Endodermal cell (in vitro differentiated cells): Measurements from ENCODE around the gene GCLC. TPM values are rescaled to one million over a fixed set of nuclear protein-coding genes. Genes with fewer than 3 reads are reported as not detected.

ENCODE experiments used
- DNase-seq: peaks from one replicate; pipeline ENCODE4 v3.0.0-alpha.2; 2017
- H3K27ac ChIP-seq: 2 replicates; pipeline ENCODE4 v1.5.1; 2013; ENCODE audit warnings: mild to moderate bottlenecking, low read depth, low read length, moderate library complexity
- H3K27me3 ChIP-seq: 2 replicates; pipeline ENCODE4 v1.6.1; 2013; ENCODE audit warnings: mild to moderate bottlenecking, low read length, moderate library complexity; ENCODE audit not compliant: insufficient read depth, control insufficient read depth, poor library complexity, severe bottlenecking
- H3K36me3 ChIP-seq: 2 replicates; pipeline ENCODE4 v1.7.0; 2013; ENCODE audit warnings: mild to moderate bottlenecking, low read length, moderate library complexity; ENCODE audit not compliant: control insufficient read depth, insufficient read depth
- H3K4me1 ChIP-seq: one replicate; pipeline ENCODE4 v1.7.0; 2013; ENCODE audit warnings: low read length; ENCODE audit not compliant: control insufficient read depth, insufficient read depth
- H3K4me3 ChIP-seq: 2 replicates; pipeline ENCODE4 v1.5.1; 2013; ENCODE audit warnings: mild to moderate bottlenecking, low read length, moderate library complexity
- H3K9ac ChIP-seq: 2 replicates; pipeline ENCODE4 v1.6.1; 2013; ENCODE audit warnings: mild to moderate bottlenecking, low read length, moderate library complexity; ENCODE audit not compliant: poor library complexity, severe bottlenecking; ENCODE audit errors: extremely low read depth
- H3K9me3 ChIP-seq: 2 replicates; pipeline ENCODE4 v1.6.1; 2013; ENCODE audit warnings: mild to moderate bottlenecking, low read length, moderate library complexity; ENCODE audit not compliant: control insufficient read depth
- H3K27ac Mint-ChIP-seq: 2 replicates; pipeline ENCODE4 v1.8.0; 2020; ENCODE audit warnings: mixed read lengths
- H3K27me3 Mint-ChIP-seq: 2 replicates; pipeline ENCODE4 v1.8.0; 2021; ENCODE audit warnings: mild to moderate bottlenecking, mixed read lengths; ENCODE audit not compliant: insufficient read depth
- H3K36me3 Mint-ChIP-seq: 2 replicates; pipeline ENCODE4 v1.8.0; 2020; ENCODE audit warnings: low read depth, mixed read lengths
- H3K4me1 Mint-ChIP-seq: 2 replicates; pipeline ENCODE4 v1.8.0; 2020; ENCODE audit warnings: mixed read lengths
- H3K4me3 Mint-ChIP-seq: 2 replicates; pipeline ENCODE4 v1.8.0; 2020; ENCODE audit warnings: mild to moderate bottlenecking, moderate library complexity, mixed read lengths
- H3K9me3 Mint-ChIP-seq: 2 replicates; pipeline ENCODE4 v1.8.0; 2020; ENCODE audit warnings: mild to moderate bottlenecking, mixed read lengths
- WGBS, 2 experiments: methylation state at CpG; one replicate each; pipeline versions ENCODE4 v1.1.5 to v1.1.7; 2013; ENCODE audit warnings: missing lambda C conversion rate in 2 of 2, mixed read lengths in 1 of 2; ENCODE audit not compliant: insufficient coverage in 1 of 2, insufficient read length in 1 of 2; 5-methylcytosine and 5-hydroxymethylcytosine counted together
- total RNA-seq, 2 donors: library from RNA; stranded (reverse); fragmentation: NEBNext Ultra II Directional in 1 of 2; extraction: Animal tissue kit (Norgen Biotek cat#: 25700) in 1 of 2; gene quantifications; 2 replicates in 1 of 2; 3 replicates in 1 of 2; pipeline ENCODE4 v1.2.1, GENCODE V29; 2021
- TF ChIP-seq, protein P1 (sequence below): fragments of 200-600 bp; sonication (generic); conservative IDR thresholded peaks from 2 replicates; pipeline ENCODE4 v1.5.0; 2021; ENCODE audit warnings: antibody characterized with exemption, mild to moderate bottlenecking

The GCLC gene
- total RNA-seq, 2 donors from 2014 or later = 44.7 to 57.7 TPM

- Histone ChIP-seq H3K9ac (no peak overlapping the region), H3K4me3 (no peak overlapping the region)
Measured at GRCh38 chr6:53464927-53465460, 79.9 kb downstream of the GCLC start.

DNA sequence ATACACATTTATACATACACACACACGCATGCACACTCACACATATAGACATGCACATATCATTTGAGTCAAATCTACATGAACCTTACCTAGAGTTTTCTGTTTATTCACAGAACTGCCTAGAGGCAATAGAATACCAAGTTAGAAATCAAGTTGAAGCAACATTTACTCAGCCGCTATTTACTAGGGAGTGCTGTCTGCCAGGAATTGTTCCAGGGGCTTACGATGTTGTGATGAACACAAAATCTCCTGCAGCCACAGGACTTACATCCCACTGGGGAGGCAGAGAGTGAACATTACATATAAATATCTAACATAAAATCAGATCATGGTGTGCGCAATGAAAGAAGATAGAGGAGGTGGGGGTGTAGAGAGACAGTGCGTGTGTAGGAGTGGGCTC is 80.4 kb downstream of the GCLC start:
- Mint-ChIP-seq H3K4me1 (peaks cover 2% of the 10 kb centered on the region), H3K9me3 (no peaks in the 10 kb centered on the region), H3K27me3 (peaks cover 7% of the 10 kb centered on the region), H3K36me3 (no peaks in the 10 kb centered on the region), H3K27ac (no peak overlapping the region), H3K4me3 (no peak overlapping the region)
- no peak overlapping the region for H3K27ac ChIP-seq
- no peaks in the 10 kb centered on the region for H3K36me3 ChIP-seq
- H3K27me3 ChIP-seq = peaks cover 5% of the 10 kb centered on the region
- TF ChIP-seq, protein P1, sequence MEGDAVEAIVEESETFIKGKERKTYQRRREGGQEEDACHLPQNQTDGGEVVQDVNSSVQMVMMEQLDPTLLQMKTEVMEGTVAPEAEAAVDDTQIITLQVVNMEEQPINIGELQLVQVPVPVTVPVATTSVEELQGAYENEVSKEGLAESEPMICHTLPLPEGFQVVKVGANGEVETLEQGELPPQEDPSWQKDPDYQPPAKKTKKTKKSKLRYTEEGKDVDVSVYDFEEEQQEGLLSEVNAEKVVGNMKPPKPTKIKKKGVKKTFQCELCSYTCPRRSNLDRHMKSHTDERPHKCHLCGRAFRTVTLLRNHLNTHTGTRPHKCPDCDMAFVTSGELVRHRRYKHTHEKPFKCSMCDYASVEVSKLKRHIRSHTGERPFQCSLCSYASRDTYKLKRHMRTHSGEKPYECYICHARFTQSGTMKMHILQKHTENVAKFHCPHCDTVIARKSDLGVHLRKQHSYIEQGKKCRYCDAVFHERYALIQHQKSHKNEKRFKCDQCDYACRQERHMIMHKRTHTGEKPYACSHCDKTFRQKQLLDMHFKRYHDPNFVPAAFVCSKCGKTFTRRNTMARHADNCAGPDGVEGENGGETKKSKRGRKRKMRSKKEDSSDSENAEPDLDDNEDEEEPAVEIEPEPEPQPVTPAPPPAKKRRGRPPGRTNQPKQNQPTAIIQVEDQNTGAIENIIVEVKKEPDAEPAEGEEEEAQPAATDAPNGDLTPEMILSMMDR = no peak
- no peak for DNase-seq
- whole genome bisulfite sequencing, 2 experiments = 90 to 97% methylated on average over 2 to 5 of the region's 5 CpGs
- H3K9me3 ChIP-seq = no peaks in the 10 kb centered on the region
- no peak overlapping the region for H3K4me3 ChIP-seq
- no peak overlapping the region for H3K9ac ChIP-seq
- H3K4me1 ChIP-seq = no peaks in the 10 kb centered on the region

More at GRCh38 chr6:53464927-53465460, 79.9 kb downstream of the GCLC start:
- Histone ChIP-seq H3K9me3 (no peaks in the 10 kb centered on the region), H3K27ac (no peak overlapping the region), H3K36me3 (no peaks in the 10 kb centered on the region), H3K4me1 (no peaks in the 10 kb centered on the region), H3K27me3 (peaks cover 5% of the 10 kb centered on the region)
- Mint-ChIP-seq H3K4me3 (no peak overlapping the region), H3K9me3 (no peaks in the 10 kb centered on the region), H3K36me3 (no peaks in the 10 kb centered on the region), H3K27me3 (peaks cover 7% of the 10 kb centered on the region), H3K27ac (no peak overlapping the region), H3K4me1 (peaks cover 2% of the 10 kb centered on the region)
- TF ChIP-seq, protein P1 = no peak
- 86 to 96% methylated on average over 4 to 7 of the region's 7 CpGs for WGBS, 2 experiments
- DNase-seq = no peak

- Histone ChIP-seq H3K4me3 (no peak overlapping the region), H3K27me3 (peaks cover 5% of the 10 kb centered on the region), H3K9ac (no peak overlapping the region), H3K36me3 (no peaks in the 10 kb centered on the region), H3K4me1 (no peaks in the 10 kb centered on the region), H3K9me3 (no peaks in the 10 kb centered on the region), H3K27ac (no peak overlapping the region)
- H3K27ac Mint-ChIP-seq = no peak overlapping the region
- peaks cover 2% of the 10 kb centered on the region for H3K4me1 Mint-ChIP-seq
- WGBS, 2 experiments = 63 to 73% methylated on average over 3 to 5 of the region's 5 CpGs
- peaks cover 7% of the 10 kb centered on the region for H3K27me3 Mint-ChIP-seq
- TF ChIP-seq, protein P1 = no peak
- no peaks in the 10 kb centered on the region for H3K9me3 Mint-ChIP-seq
- no peak for DNase-seq
- no peak overlapping the region for H3K4me3 Mint-ChIP-seq
- H3K36me3 Mint-ChIP-seq = no peaks in the 10 kb centered on the region
Measured at GRCh38 chr6:53461696-53462095, 83.2 kb downstream of the GCLC start.
